Tibial nerve (tissue), 3 donors: Measurements from ENCODE around the gene MDFIC.

ENCODE experiments used
- POLR2A ChIP-seq, 2 donors: fragments of 450-650 bp; IDR thresholded peaks; one replicate each; pipeline ENCODE4 v1.6.1; 2017; ENCODE audit warnings: antibody characterized with exemption in 2 of 2, mild to moderate bottlenecking in 2 of 2, moderate library complexity in 2 of 2
- TF ChIP-seq, protein P1 (sequence below), 5 experiments: fragments of 200-600 bp in 3 of 5; fragments of 450-650 bp in 2 of 5; sonication (generic) in 3 of 5; IDR thresholded peaks; one replicate each; pipeline ENCODE4 v1.5.1; 2016 to 2019; ENCODE audit warnings: antibody characterized with exemption in 5 of 5, mild to moderate bottlenecking in 3 of 5, moderate library complexity in 2 of 5

DNA sequence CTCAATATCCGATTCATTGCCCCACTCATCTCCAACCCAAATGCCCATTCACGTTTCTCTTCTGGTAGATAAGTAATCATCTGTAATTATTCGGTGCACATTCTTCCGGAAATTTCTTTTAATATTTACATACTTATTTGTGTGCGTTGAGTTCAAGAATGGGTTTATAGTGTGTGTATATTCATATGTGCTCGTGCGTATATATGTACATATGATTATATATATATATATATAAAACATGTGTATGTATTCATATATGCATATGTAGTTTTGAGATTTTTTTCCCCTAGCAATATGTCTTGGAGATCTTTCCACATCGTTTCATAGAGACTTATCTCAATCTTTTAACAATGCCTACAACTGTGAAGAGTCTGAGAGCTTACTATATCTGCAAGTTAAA, 118.2 kb downstream of the MDFIC start:
- TF ChIP-seq, protein P1, sequence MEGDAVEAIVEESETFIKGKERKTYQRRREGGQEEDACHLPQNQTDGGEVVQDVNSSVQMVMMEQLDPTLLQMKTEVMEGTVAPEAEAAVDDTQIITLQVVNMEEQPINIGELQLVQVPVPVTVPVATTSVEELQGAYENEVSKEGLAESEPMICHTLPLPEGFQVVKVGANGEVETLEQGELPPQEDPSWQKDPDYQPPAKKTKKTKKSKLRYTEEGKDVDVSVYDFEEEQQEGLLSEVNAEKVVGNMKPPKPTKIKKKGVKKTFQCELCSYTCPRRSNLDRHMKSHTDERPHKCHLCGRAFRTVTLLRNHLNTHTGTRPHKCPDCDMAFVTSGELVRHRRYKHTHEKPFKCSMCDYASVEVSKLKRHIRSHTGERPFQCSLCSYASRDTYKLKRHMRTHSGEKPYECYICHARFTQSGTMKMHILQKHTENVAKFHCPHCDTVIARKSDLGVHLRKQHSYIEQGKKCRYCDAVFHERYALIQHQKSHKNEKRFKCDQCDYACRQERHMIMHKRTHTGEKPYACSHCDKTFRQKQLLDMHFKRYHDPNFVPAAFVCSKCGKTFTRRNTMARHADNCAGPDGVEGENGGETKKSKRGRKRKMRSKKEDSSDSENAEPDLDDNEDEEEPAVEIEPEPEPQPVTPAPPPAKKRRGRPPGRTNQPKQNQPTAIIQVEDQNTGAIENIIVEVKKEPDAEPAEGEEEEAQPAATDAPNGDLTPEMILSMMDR (IDR thresholded peaks at IDR 0.05) = no peak
- TF ChIP-seq POLR2A (IDR thresholded peaks at IDR 0.05) = no peak
